ENCODE data around the gene LBX2.

LBX2 gene

DNA sequence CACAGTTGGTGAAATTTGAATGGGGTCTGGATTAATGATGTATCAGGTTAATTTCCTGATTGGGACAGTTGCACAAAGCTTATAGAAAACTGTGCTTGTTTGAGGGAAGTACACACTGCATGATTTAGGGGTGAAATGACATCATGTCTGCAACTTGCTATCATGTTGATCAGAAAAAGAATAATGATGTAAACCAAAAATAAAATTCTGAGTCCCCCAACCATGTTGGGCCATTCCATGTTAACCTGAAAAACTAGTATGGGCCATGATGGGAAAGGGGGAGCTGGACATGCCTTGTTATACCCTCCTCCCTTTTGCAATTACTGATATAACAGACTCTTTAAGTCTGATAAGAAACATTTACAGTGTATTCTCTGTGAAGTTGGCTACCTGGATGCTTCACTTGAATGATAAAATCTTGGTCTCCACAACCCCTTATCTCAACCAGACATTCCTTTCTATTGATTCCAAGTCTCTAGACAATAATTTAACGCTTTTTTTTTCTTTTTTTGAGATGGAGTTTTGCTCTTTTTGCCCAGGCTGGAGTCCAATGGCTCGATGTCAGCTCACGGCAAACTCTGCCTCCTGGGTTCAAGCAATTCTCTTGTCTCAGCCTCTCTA, 48.7 kb downstream of the LBX2 start:
- no peak for DNase-seq

GRCh38 chr2:74448771-74449170, 50.6 kb downstream of the LBX2 start:
- DNase-seq, result no peak

Data from AML-193 (cell line).